GM12865 (cell line): Measurements from ENCODE around the gene PDE4D.
"Not testable (repeated sequence)": the region's sequence is repeated elsewhere in the genome, so short reads cannot be mapped to it uniquely, and the experiment has no call there.

Source experiments
- DNase-seq: peaks from one replicate; pipeline ENCODE4 v3.0.0; 2010; ENCODE audit warnings: low read depth
- H3K4me3 ChIP-seq: 2 replicates; pipeline ENCODE4 v1.5.1; 2011; ENCODE audit warnings: mild to moderate bottlenecking, low read depth, low read length, control low read depth
- TF ChIP-seq, protein P1 (sequence below): IDR thresholded peaks from 2 replicates; pipeline ENCODE4 v1.5.1; 2011; ENCODE audit warnings: low read length, control low read depth, low read depth, inconsistent platforms; ENCODE audit not compliant: insufficient read depth; ENCODE audit errors: missing control alignments

Gene PDE4D

DNA sequence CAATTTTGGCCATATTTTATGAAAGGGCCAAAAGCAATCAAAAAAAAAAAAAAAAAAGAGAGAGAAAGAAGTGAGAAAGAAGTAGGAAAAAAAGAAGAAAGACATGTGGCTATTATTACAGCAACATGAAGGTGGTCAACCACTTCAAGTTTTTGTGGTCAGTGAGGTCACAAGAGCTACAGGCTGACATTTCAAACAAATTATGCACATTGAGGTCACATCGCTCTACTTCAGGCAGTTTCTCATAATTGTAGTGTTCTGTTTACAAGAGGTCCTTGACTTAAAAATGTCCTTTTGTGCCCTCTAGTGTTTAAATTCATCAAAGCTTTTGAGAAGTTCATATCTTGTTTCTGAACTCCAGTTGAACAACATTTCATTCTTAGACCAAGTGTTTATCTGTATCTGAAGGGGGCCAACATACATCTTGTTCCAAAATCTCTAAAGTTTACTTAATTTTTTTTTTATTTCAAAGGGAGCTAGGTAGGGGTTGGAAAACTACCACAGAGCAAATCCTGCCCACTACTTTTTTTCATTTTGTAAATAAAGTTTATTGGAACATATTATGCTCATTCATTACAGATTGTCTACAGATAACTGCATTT lies 513.1 kb downstream of the PDE4D start:
- peak; percentile 84 for DNase-seq
- no peak overlapping the region for H3K4me3 ChIP-seq
- TF ChIP-seq, protein P1, sequence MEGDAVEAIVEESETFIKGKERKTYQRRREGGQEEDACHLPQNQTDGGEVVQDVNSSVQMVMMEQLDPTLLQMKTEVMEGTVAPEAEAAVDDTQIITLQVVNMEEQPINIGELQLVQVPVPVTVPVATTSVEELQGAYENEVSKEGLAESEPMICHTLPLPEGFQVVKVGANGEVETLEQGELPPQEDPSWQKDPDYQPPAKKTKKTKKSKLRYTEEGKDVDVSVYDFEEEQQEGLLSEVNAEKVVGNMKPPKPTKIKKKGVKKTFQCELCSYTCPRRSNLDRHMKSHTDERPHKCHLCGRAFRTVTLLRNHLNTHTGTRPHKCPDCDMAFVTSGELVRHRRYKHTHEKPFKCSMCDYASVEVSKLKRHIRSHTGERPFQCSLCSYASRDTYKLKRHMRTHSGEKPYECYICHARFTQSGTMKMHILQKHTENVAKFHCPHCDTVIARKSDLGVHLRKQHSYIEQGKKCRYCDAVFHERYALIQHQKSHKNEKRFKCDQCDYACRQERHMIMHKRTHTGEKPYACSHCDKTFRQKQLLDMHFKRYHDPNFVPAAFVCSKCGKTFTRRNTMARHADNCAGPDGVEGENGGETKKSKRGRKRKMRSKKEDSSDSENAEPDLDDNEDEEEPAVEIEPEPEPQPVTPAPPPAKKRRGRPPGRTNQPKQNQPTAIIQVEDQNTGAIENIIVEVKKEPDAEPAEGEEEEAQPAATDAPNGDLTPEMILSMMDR: peak; percentile 32

DNA sequence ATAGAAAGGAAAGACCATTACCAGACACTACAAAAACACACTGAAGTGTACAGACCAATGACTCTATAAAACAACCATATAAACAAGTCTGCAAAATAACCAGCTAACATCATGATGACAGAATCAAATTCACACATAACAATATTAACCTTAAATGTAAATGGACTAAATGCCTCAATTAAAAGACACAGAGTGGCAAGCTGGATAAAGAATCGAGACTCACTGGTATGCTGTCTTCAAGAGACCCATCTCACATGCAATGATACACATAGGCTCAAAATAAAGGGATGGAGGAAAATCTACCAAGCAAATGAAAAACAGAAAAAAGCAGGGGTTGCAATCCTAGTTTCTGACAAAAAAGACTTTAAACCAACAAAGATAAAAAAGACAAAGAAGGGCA lies 519.5 kb downstream of the PDE4D start:
- not testable (repeated sequence) for H3K4me3 ChIP-seq

DNA sequence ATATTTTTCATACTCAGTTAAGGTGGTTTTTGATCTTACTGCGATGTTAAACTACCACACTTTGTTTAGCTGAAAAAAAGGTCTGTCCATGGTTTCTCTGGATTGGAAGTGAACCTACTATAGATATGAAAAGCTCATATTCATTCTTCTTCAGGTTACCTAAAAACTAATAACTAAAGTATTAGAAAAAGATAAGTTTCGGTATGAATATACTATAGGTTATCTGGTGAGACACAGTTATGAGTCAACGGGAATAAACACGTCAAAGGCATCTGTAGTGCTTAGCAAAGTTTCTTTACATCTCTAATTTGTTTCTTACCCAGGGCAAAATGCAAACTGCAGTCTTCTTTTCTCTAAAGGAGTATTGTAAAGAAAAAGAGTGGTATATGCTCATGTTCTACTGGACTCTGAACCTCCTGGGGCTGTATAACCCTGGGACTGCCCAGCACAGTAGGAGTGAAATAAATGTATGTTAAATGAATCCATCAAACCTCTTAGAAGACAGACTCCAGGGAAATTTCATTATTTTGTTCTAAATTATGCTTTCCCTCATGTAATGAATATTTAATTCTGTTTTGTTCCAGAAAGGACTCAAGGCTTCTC lies 521.9 kb downstream of the PDE4D start:
- DNase-seq: no peak
- TF ChIP-seq, protein P1: no peak
- no peak overlapping the region for H3K4me3 ChIP-seq

More for the DNA sequence above, 519.5 kb downstream of the PDE4D start:
- DNase-seq: not testable (repeated sequence)

DNA sequence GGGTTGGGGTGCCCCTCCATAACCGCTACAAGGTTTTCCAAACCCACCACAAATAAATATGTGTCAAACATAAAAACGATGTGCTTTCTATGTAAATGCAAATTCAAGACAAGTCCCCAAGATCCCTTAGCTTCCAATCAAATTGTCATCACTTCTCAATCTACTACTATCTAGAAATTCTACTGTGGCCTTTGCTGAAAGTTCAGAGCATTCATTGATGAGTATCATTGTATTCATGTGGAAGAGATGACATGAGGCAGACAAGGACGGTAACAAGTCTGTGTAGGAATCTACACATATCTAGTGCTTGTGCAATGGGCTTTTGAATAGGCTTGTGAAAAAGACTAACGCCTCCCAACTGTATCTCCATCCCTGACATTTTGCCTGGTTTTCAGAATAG lies 524.6 kb downstream of the PDE4D start:
- DNase-seq: no peak
- TF ChIP-seq, protein P1: no peak

DNA sequence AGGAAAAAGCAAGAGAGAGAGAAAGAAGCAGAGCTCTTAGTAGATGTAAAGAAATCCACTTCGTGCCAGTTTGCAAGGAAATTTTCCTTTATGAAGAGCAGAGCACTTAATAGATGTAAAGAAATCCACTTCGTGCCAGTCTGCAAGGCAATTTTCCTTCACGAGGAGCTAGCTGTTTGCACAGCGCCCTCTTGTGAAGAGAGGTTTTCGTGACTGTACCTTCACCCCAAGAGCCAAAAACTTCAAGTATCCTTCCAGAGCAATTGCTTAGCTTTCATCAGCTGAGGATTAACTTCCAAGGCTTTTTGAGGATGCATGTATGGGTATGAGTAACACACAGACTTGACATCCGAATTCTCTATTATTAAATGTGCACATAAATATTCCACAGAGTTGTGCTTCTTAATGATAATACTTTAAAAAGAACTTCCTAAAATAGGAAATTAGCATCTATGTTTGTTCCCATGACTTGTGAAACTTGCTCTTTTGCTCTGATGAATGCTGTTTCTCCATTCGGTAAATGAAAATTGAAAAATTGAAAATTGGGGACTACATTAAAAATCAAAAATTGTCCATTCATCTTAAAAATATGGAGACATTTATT lies 525.6 kb downstream of the PDE4D start:
- DNase-seq: peak; percentile 63
- no peak overlapping the region for H3K4me3 ChIP-seq
- TF ChIP-seq, protein P1: peak; percentile 65

More for the DNA sequence above, 524.6 kb downstream of the PDE4D start:
- no peak overlapping the region for H3K4me3 ChIP-seq

DNA sequence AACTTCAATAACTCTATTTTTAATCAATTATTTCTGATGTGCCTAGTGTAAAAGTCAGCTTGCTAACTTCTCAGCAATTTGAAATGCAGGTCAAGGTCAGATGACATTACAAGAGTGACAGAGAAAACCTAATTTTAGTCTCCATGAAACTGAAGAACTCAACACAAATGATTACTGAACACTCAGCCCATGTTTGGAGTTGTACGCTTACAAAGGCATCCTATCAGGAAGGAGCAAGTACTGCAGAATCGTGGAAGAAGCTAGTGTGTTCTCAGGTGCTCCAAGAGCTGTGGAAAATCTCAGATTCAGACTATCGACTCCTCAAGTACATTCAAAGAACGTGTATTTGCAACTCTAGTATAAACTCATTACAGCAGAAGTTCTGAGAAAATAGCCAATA lies 526.7 kb downstream of the PDE4D start:
- DNase-seq: no peak
- TF ChIP-seq, protein P1: no peak
- no peak overlapping the region for H3K4me3 ChIP-seq

DNA sequence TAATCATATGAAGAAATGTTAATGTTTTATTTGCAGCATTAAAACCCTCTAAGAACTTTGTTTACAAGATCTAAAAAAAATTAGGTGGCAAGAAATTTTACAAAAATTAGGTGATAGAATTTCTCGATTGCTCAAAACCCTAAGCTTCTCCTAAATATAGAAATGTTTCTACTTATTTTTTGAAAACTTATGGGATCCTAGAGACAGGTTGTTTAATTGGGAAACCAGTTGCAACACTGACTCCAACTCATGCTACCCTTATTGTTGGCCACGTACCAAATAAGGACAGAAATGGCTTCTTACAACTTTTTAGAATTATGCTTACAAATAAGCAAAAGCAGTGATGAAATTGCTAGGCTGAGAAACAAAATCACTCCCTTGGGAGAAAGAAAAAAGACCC lies 531.1 kb downstream of the PDE4D start:
- DNase-seq: no peak
- TF ChIP-seq, protein P1: no peak

More for the DNA sequence above, 531.1 kb downstream of the PDE4D start:
- no peak overlapping the region for H3K4me3 ChIP-seq
